RWPE2 (cell line): ENCODE results near the gene ZNF669.

Experiments used
- ATAC-seq: fragments of 200-7000 bp; cut with Tn5 transposase; 3 replicates; pipeline ENCODE4 v1.9.1; 2021; ENCODE audit warnings: low read depth
- DNase-seq: peaks from one replicate; pipeline ENCODE4 v3.0.0-alpha.2; 2020; ENCODE audit warnings: low spot score
- H3K27ac ChIP-seq: fragments of 450-650 bp; 2 replicates; pipeline ENCODE4 v1.5.1; 2017; ENCODE audit warnings: mild to moderate bottlenecking; ENCODE audit not compliant: poor library complexity, severe bottlenecking
- H3K27me3 ChIP-seq: fragments of 250-450 bp; sonication (Bioruptor Pico); 2 replicates; pipeline ENCODE4 v1.5.1; 2021; ENCODE audit warnings: mild to moderate bottlenecking, moderate library complexity; ENCODE audit not compliant: insufficient read depth, poor library complexity, severe bottlenecking
- H3K36me3 ChIP-seq: fragments of 250-450 bp; sonication (Bioruptor Pico); 2 replicates; pipeline ENCODE4 v1.5.1; 2020; ENCODE audit warnings: low read depth, mild to moderate bottlenecking, moderate library complexity
- H3K4me1 ChIP-seq: fragments of 250-450 bp; sonication (Bioruptor Pico); 2 replicates; pipeline ENCODE4 v1.5.1; 2021; ENCODE audit warnings: mild to moderate bottlenecking, moderate library complexity; ENCODE audit not compliant: insufficient read depth, poor library complexity, severe bottlenecking
- H3K4me3 ChIP-seq: fragments of 250-450 bp; sonication (Bioruptor Pico); 2 replicates; pipeline ENCODE4 v1.5.1; 2021; ENCODE audit warnings: mild to moderate bottlenecking, moderate library complexity; ENCODE audit not compliant: severe bottlenecking
- H3K9me3 ChIP-seq: fragments of 250-450 bp; sonication (Bioruptor Pico); 2 replicates; pipeline ENCODE4 v1.5.1; 2021; ENCODE audit warnings: mild to moderate bottlenecking, moderate library complexity; ENCODE audit not compliant: severe bottlenecking
- CTCF ChIP-seq: fragments of 450-650 bp; IDR thresholded peaks from one replicate; pipeline ENCODE4 v1.5.1; 2017; ENCODE audit warnings: mild to moderate bottlenecking, moderate library complexity; ENCODE audit not compliant: poor library complexity, severe bottlenecking

Gene ZNF669

GRCh38 chr1:247088967-247089366 is 15.2 kb downstream of the ZNF669 start:
- no peak for TF ChIP-seq CTCF

GRCh38 chr1:247087256-247087655 is 16.9 kb downstream of the ZNF669 start:
- DNase-seq (no peak), ATAC-seq (no peak)
- Histone ChIP-seq H3K27ac (no peak overlapping the region), H3K4me1 (no peaks in the 10 kb centered on the region), H3K27me3 (no peaks in the 10 kb centered on the region), H3K36me3 (no peaks in the 10 kb centered on the region), H3K9me3 (no peaks in the 10 kb centered on the region), H3K4me3 (no peak overlapping the region)
- no peak for TF ChIP-seq CTCF

More at GRCh38 chr1:247088967-247089366, 15.2 kb downstream of the ZNF669 start:
- Histone ChIP-seq H3K4me3 (no peak overlapping the region), H3K4me1 (no peaks in the 10 kb centered on the region), H3K27me3 (no peaks in the 10 kb centered on the region), H3K27ac (no peak overlapping the region), H3K9me3 (no peaks in the 10 kb centered on the region), H3K36me3 (no peaks in the 10 kb centered on the region)
- DNase-seq (no peak), ATAC-seq (no peak)

- H3K4me1 ChIP-seq, result no peaks in the 10 kb centered on the region
- TF ChIP-seq CTCF, result no peak
- ATAC-seq, result no peak
Observed at GRCh38 chr1:247085310-247085709, 18.8 kb downstream of the ZNF669 start.

GRCh38 chr1:247084771-247085170 is 19.4 kb downstream of the ZNF669 start:
- ATAC-seq (no peak), DNase-seq (no peak)
- no peak for TF ChIP-seq CTCF
- Histone ChIP-seq H3K4me3 (no peak overlapping the region), H3K4me1 (no peaks in the 10 kb centered on the region), H3K36me3 (no peaks in the 10 kb centered on the region), H3K27me3 (no peaks in the 10 kb centered on the region), H3K9me3 (no peaks in the 10 kb centered on the region), H3K27ac (no peak overlapping the region)

More at GRCh38 chr1:247085310-247085709, 18.8 kb downstream of the ZNF669 start:
- H3K27ac ChIP-seq, result no peak overlapping the region
- no peaks in the 10 kb centered on the region for H3K36me3 ChIP-seq
- no peaks in the 10 kb centered on the region for H3K9me3 ChIP-seq
- H3K27me3 ChIP-seq, result no peaks in the 10 kb centered on the region
- H3K4me3 ChIP-seq, result no peak overlapping the region
- DNase-seq, result no peak

- no peak for TF ChIP-seq CTCF
- Histone ChIP-seq H3K27ac (no peak overlapping the region), H3K36me3 (no peaks in the 10 kb centered on the region), H3K27me3 (no peaks in the 10 kb centered on the region), H3K9me3 (no peaks in the 10 kb centered on the region), H3K4me1 (peaks cover 3% of the 10 kb centered on the region), H3K4me3 (peak overlapping the region; percentile 50)
- no peak for ATAC-seq
- DNase-seq, result no peak
Observed at GRCh38 chr1:247079141-247079874, 24.8 kb downstream of the ZNF669 start.
